HCT116 (cell line): Measurements from ENCODE around the gene TNS2.

Experiments used
- EZH2 ChIP-seq: fragments of 200-600 bp; sonication (generic); IDR thresholded peaks from 2 replicates; pipeline ENCODE4 v1.6.1; 2017; ENCODE audit warnings: antibody characterized with exemption, mixed run types
- EZH2phosphoT487 ChIP-seq: fragments of 200-600 bp; IDR thresholded peaks from 2 replicates; pipeline ENCODE4 v1.6.1; 2018; ENCODE audit warnings: antibody characterized with exemption, borderline replicate concordance
- SP1 ChIP-seq: IDR thresholded peaks from 2 replicates; pipeline ENCODE4 v1.6.1; 2012; ENCODE audit warnings: low read depth
- ZNF274 ChIP-seq: fragments of 200-500 bp; sonication (Bioruptor generic); IDR thresholded peaks from 2 replicates; pipeline ENCODE4 v1.6.1; 2014; ENCODE audit warnings: mild to moderate bottlenecking, low read depth, low read length, inconsistent platforms
- TF ChIP-seq, protein P1 (sequence below): IDR thresholded peaks from 2 replicates; pipeline ENCODE4 v1.6.1; 2012; ENCODE audit warnings: low read depth
- TF ChIP-seq, protein P2 (sequence below), 3 experiments: fragments of 200-600 bp in 1 of 3; sonication (generic) in 1 of 3; IDR thresholded peaks in 2 of 3; conservative IDR thresholded peaks in 1 of 3; 2 replicates each; pipeline ENCODE4 v1.5.1; 2012 to 2017; ENCODE audit warnings: low read depth in 2 of 3, low read length in 2 of 3, antibody characterized with exemption in 1 of 3, borderline replicate concordance in 1 of 3, control low read depth in 1 of 3, mild to moderate bottlenecking in 1 of 3, mixed read lengths in 1 of 3, mixed run types in 1 of 3, moderate library complexity in 1 of 3; ENCODE audit not compliant: insufficient read depth in 1 of 3

DNA sequence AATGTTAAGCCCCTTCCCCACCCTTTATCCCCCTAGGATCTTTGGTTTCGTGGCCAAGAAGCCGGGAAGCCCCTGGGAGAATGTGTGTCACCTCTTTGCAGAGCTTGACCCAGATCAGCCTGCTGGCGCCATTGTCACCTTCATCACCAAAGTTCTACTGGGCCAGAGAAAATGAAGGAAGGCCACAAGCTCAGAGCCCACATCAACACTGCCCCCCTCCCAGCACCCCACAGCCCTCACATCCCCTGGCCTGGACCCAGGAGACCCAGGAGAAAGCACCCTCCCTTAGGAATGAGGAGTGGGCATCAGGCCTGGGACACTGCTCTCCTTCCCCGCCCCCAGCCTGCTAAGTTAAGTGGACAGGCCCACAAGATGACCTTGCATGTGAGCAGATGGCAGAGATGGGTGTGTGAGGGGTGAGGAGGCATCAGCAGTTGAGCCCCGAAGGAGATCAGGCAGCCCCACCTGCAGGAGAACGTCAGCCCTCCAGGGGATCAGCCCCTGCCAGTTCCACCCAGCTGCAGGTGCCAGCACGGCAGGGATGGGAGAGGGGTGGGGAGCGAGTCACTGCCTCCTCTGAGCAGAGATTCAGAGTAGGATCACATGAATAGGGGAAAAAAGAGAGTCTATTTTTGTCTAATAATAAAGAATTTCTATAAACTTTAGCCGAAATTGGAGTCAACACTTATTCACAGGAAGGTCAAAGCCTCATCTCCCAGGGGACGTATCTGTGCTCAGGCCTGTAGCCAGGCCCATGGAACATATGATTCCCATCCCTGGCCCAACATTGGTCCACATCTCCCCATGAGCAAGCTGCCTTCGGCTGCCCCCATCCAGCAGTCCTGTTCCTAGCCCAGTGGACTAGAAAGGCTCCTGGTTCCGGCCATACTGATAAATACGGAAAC, 14.1 kb downstream of the TNS2 start:
- TF ChIP-seq EZH2 = no peak
- TF ChIP-seq, protein P1, sequence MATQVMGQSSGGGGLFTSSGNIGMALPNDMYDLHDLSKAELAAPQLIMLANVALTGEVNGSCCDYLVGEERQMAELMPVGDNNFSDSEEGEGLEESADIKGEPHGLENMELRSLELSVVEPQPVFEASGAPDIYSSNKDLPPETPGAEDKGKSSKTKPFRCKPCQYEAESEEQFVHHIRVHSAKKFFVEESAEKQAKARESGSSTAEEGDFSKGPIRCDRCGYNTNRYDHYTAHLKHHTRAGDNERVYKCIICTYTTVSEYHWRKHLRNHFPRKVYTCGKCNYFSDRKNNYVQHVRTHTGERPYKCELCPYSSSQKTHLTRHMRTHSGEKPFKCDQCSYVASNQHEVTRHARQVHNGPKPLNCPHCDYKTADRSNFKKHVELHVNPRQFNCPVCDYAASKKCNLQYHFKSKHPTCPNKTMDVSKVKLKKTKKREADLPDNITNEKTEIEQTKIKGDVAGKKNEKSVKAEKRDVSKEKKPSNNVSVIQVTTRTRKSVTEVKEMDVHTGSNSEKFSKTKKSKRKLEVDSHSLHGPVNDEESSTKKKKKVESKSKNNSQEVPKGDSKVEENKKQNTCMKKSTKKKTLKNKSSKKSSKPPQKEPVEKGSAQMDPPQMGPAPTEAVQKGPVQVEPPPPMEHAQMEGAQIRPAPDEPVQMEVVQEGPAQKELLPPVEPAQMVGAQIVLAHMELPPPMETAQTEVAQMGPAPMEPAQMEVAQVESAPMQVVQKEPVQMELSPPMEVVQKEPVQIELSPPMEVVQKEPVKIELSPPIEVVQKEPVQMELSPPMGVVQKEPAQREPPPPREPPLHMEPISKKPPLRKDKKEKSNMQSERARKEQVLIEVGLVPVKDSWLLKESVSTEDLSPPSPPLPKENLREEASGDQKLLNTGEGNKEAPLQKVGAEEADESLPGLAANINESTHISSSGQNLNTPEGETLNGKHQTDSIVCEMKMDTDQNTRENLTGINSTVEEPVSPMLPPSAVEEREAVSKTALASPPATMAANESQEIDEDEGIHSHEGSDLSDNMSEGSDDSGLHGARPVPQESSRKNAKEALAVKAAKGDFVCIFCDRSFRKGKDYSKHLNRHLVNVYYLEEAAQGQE = no peak
- no peak for TF ChIP-seq EZH2phosphoT487
- TF ChIP-seq, protein P2, sequence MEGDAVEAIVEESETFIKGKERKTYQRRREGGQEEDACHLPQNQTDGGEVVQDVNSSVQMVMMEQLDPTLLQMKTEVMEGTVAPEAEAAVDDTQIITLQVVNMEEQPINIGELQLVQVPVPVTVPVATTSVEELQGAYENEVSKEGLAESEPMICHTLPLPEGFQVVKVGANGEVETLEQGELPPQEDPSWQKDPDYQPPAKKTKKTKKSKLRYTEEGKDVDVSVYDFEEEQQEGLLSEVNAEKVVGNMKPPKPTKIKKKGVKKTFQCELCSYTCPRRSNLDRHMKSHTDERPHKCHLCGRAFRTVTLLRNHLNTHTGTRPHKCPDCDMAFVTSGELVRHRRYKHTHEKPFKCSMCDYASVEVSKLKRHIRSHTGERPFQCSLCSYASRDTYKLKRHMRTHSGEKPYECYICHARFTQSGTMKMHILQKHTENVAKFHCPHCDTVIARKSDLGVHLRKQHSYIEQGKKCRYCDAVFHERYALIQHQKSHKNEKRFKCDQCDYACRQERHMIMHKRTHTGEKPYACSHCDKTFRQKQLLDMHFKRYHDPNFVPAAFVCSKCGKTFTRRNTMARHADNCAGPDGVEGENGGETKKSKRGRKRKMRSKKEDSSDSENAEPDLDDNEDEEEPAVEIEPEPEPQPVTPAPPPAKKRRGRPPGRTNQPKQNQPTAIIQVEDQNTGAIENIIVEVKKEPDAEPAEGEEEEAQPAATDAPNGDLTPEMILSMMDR (IDR thresholded peaks at IDR 0.05 in 2 of 3, conservative IDR thresholded peaks at IDR 0.05 in 1 of 3; ENCODE audit: borderline replicate concordance in 1 of 3, insufficient read depth in 1 of 3, low read depth in 2 of 3, low read length in 2 of 3) = no peak
- TF ChIP-seq ZNF274 = no peak
- TF ChIP-seq SP1 = no peak
